Astrocyte (in vitro differentiated cells and primary cell): Measurements from ENCODE around the gene PLEKHA6. TPM values are rescaled to one million over a fixed set of nuclear protein-coding genes. Genes with fewer than 3 reads are reported as not detected.

Experiments used
- DNase-seq: peaks from one replicate; pipeline ENCODE4 v3.0.0-alpha.2; 2010; ENCODE audit warnings: low read depth
- FAIRE-seq: peaks from 2 replicates; lab custom pipeline; 2011; peaks lifted over from hg19 to GRCh38; lab: Jason Lieb, UNC
- H2AFZ ChIP-seq: 2 replicates; pipeline ENCODE4 v1.6.0; 2012; ENCODE audit warnings: low read depth, low read length, inconsistent platforms
- H3K27ac ChIP-seq: 2 replicates; pipeline ENCODE4 v1.5.1; 2011; ENCODE audit warnings: low read depth, low read length, inconsistent platforms
- H3K27me3 ChIP-seq: 2 replicates; pipeline ENCODE4 v1.6.0; 2011; ENCODE audit warnings: low read length, inconsistent platforms; ENCODE audit not compliant: insufficient read depth
- H3K36me3 ChIP-seq: 2 replicates; pipeline ENCODE4 v1.5.1; 2011; ENCODE audit warnings: low read length, inconsistent platforms; ENCODE audit not compliant: insufficient read depth
- H3K4me1 ChIP-seq: 2 replicates; pipeline ENCODE4 v1.5.1; 2011; ENCODE audit warnings: low read length, inconsistent platforms; ENCODE audit not compliant: insufficient read depth
- H3K4me2 ChIP-seq: 2 replicates; pipeline ENCODE4 v1.6.0; 2012; ENCODE audit warnings: low read length, inconsistent platforms
- H3K4me3 ChIP-seq: 2 replicates; pipeline ENCODE4 v1.5.1; 2011; ENCODE audit warnings: low read depth, mild to moderate bottlenecking, low read length, inconsistent platforms; ENCODE audit not compliant: insufficient read depth
- H3K79me2 ChIP-seq: 2 replicates; pipeline ENCODE4 v1.6.0; 2012; ENCODE audit warnings: mild to moderate bottlenecking, low read length, inconsistent platforms; ENCODE audit not compliant: insufficient read depth
- H3K9ac ChIP-seq: 2 replicates; pipeline ENCODE4 v1.6.0; 2012; ENCODE audit warnings: mild to moderate bottlenecking, low read length, inconsistent platforms
- H3K9me3 ChIP-seq: 2 replicates; pipeline ENCODE4 v1.5.1; 2012; ENCODE audit warnings: low read depth, mild to moderate bottlenecking, low read length, inconsistent platforms; ENCODE audit not compliant: insufficient read depth
- H4K20me1 ChIP-seq: 2 replicates; pipeline ENCODE4 v1.6.0; 2012; ENCODE audit warnings: low read length, inconsistent platforms; ENCODE audit not compliant: insufficient read depth
- H3K27ac Mint-ChIP-seq: one replicate; pipeline ENCODE4 v1.8.0; 2021; ENCODE audit warnings: mild to moderate bottlenecking, mixed read lengths; ENCODE audit not compliant: unreplicated experiment
- H3K27me3 Mint-ChIP-seq: one replicate; pipeline ENCODE4 v1.8.0; 2021; ENCODE audit warnings: low read depth, mixed read lengths; ENCODE audit not compliant: unreplicated experiment
- H3K36me3 Mint-ChIP-seq: one replicate; pipeline ENCODE4 v1.8.0; 2021; ENCODE audit warnings: low read depth, mixed read lengths; ENCODE audit not compliant: unreplicated experiment
- H3K4me1 Mint-ChIP-seq: one replicate; pipeline ENCODE4 v1.8.0; 2021; ENCODE audit warnings: low read depth, mixed read lengths; ENCODE audit not compliant: unreplicated experiment
- H3K4me3 Mint-ChIP-seq: one replicate; pipeline ENCODE4 v1.8.0; 2021; ENCODE audit warnings: mild to moderate bottlenecking, moderate library complexity, mixed read lengths; ENCODE audit not compliant: unreplicated experiment
- H3K9me3 Mint-ChIP-seq: one replicate; pipeline ENCODE4 v1.8.0; 2021; ENCODE audit warnings: mild to moderate bottlenecking, mixed read lengths; ENCODE audit not compliant: unreplicated experiment
- EZH2 ChIP-seq: IDR thresholded peaks from 2 replicates; pipeline ENCODE4 v1.6.1; 2012; ENCODE audit warnings: mild to moderate bottlenecking, low read length, inconsistent platforms; ENCODE audit not compliant: insufficient read depth
- total RNA-seq: library from RNA; stranded (reverse); gene quantifications from 2 replicates; pipeline ENCODE4 v1.2.1, GENCODE V29; 2021
- TF ChIP-seq, protein P1 (sequence below): IDR thresholded peaks from 2 replicates; pipeline ENCODE4 v1.5.1; 2011; ENCODE audit warnings: low read depth, mild to moderate bottlenecking, inconsistent platforms, low read length, moderate library complexity; ENCODE audit not compliant: insufficient read depth

Gene PLEKHA6
- total RNA-seq, 1 donor from 2014 or later = 1.5 TPM

- no peak for FAIRE-seq
- Histone ChIP-seq H3K4me1 (peaks cover 15% of the 10 kb centered on the region), H3K27ac (no peak overlapping the region), H3K27me3 (no peaks in the 10 kb centered on the region), H3K9me3 (no peaks in the 10 kb centered on the region), H3K9ac (no peak overlapping the region), H3K4me2 (no peak overlapping the region), H3K79me2 (no peaks in the 10 kb centered on the region), H4K20me1 (no peaks in the 10 kb centered on the region), H3K36me3 (no peaks in the 10 kb centered on the region), H3K4me3 (no peak overlapping the region), H2AFZ (peak overlapping the region; percentile 5)
- H3K4me1 Mint-ChIP-seq = peaks cover 23% of the 10 kb centered on the region
- TF ChIP-seq, protein P1, sequence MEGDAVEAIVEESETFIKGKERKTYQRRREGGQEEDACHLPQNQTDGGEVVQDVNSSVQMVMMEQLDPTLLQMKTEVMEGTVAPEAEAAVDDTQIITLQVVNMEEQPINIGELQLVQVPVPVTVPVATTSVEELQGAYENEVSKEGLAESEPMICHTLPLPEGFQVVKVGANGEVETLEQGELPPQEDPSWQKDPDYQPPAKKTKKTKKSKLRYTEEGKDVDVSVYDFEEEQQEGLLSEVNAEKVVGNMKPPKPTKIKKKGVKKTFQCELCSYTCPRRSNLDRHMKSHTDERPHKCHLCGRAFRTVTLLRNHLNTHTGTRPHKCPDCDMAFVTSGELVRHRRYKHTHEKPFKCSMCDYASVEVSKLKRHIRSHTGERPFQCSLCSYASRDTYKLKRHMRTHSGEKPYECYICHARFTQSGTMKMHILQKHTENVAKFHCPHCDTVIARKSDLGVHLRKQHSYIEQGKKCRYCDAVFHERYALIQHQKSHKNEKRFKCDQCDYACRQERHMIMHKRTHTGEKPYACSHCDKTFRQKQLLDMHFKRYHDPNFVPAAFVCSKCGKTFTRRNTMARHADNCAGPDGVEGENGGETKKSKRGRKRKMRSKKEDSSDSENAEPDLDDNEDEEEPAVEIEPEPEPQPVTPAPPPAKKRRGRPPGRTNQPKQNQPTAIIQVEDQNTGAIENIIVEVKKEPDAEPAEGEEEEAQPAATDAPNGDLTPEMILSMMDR = no peak
- no peak for TF ChIP-seq EZH2
- H3K9me3 Mint-ChIP-seq = peaks cover 3% of the 10 kb centered on the region
- no peak overlapping the region for H3K27ac Mint-ChIP-seq
- peak; percentile 49 for DNase-seq
- H3K36me3 Mint-ChIP-seq = no peaks in the 10 kb centered on the region
- H3K27me3 Mint-ChIP-seq = peaks cover 14% of the 10 kb centered on the region
- H3K4me3 Mint-ChIP-seq = no peak overlapping the region
Measured at GRCh38 chr1:204348722-204349121, 11.0 kb downstream of the PLEKHA6 start.

GRCh38 chr1:204348242-204348641, 11.5 kb downstream of the PLEKHA6 start:
- H3K4me2 ChIP-seq = no peak overlapping the region
- no peaks in the 10 kb centered on the region for H4K20me1 ChIP-seq
- H2AFZ ChIP-seq = no peak overlapping the region
- Mint-ChIP-seq H3K4me1 (peaks cover 23% of the 10 kb centered on the region), H3K27ac (no peak overlapping the region), H3K4me3 (no peak overlapping the region), H3K36me3 (no peaks in the 10 kb centered on the region), H3K9me3 (peaks cover 3% of the 10 kb centered on the region), H3K27me3 (peaks cover 15% of the 10 kb centered on the region)
- TF ChIP-seq, protein P1 = no peak
- no peak for TF ChIP-seq EZH2
- H3K9me3 ChIP-seq = no peaks in the 10 kb centered on the region
- H3K9ac ChIP-seq = no peak overlapping the region
- FAIRE-seq (no peak), DNase-seq (no peak)
- no peaks in the 10 kb centered on the region for H3K36me3 ChIP-seq
- H3K27me3 ChIP-seq = no peaks in the 10 kb centered on the region
- peaks cover 15% of the 10 kb centered on the region for H3K4me1 ChIP-seq
- H3K4me3 ChIP-seq = no peak overlapping the region
- H3K27ac ChIP-seq = no peak overlapping the region
- H3K79me2 ChIP-seq = no peaks in the 10 kb centered on the region

DNA sequence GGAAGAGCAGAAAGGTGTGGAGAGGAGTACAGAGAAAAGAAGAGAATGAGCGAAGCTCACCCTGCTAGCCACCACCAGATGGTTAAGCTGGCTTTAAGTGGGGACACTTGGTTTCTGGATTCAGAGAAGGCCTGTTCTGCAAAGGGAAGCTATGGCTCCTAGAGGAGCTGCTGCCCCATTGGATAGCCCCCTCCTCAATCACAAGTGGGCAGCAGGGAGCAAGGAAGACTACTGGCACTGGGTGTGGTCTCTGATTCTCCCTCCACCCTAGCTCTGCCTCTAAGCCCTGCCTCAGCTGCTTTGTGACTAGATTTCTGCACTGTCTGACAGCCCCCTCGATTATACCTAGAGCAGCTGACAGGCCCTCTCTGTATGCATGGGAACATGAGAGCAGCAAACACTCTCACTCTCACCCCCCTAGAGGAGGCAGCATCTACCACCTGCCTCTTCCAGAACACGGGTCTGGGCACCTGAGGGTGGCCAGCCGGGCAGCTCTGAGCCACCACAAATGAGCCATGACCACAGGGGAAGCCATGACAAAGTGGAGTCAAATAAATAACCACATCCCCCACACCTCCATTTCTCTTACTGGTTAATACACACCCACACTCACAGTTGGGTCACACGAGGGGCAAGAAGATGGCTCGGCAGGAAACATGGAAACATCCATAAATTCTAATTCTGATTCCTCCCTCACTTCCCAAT, 13.6 kb downstream of the PLEKHA6 start:
- Mint-ChIP-seq H3K9me3 (peaks cover 3% of the 10 kb centered on the region), H3K36me3 (no peaks in the 10 kb centered on the region), H3K4me3 (no peak overlapping the region), H3K27me3 (peaks cover 21% of the 10 kb centered on the region), H3K27ac (no peak overlapping the region), H3K4me1 (peaks cover 26% of the 10 kb centered on the region)
- no peak overlapping the region for H3K27ac ChIP-seq
- H3K9me3 ChIP-seq = no peaks in the 10 kb centered on the region
- DNase-seq (no peak), FAIRE-seq (no peak)
- H3K27me3 ChIP-seq = no peaks in the 10 kb centered on the region
- no peaks in the 10 kb centered on the region for H4K20me1 ChIP-seq
- no peaks in the 10 kb centered on the region for H3K36me3 ChIP-seq
- no peak overlapping the region for H3K4me2 ChIP-seq
- peaks cover 19% of the 10 kb centered on the region for H3K4me1 ChIP-seq
- no peak overlapping the region for H3K9ac ChIP-seq
- H3K4me3 ChIP-seq = no peak overlapping the region
- no peaks in the 10 kb centered on the region for H3K79me2 ChIP-seq
- H2AFZ ChIP-seq = no peak overlapping the region
- TF ChIP-seq EZH2 = no peak
- TF ChIP-seq, protein P1 = no peak
